GM12875 (cell line): ENCODE measurements around the gene CBX4.

Source experiments
- H3K4me3 ChIP-seq: one replicate; pipeline ENCODE4 v1.5.1; 2011; ENCODE audit warnings: low read depth, low read length, control low read depth
- CTCF ChIP-seq: IDR thresholded peaks from 2 replicates; pipeline ENCODE4 v1.5.1; 2011; ENCODE audit warnings: low read depth, mild to moderate bottlenecking, control low read depth, inconsistent platforms, low read length, moderate library complexity, borderline replicate concordance; ENCODE audit not compliant: insufficient read depth

The CBX4 gene

GRCh38 chr17:79790805-79791734, 48.2 kb downstream of the CBX4 start:
- no peak for TF ChIP-seq CTCF
- no peak overlapping the region for H3K4me3 ChIP-seq

- peak; percentile 85 for TF ChIP-seq CTCF
- H3K4me3 ChIP-seq = no peak overlapping the region
These were observed 49.1 kb downstream of the CBX4 start for GRCh38 chr17:79789943-79790804.

- H3K4me3 ChIP-seq = no peak overlapping the region
- TF ChIP-seq CTCF = no peak
These were observed 50.0 kb downstream of the CBX4 start for GRCh38 chr17:79788989-79789942.

- TF ChIP-seq CTCF = no peak
- no peak overlapping the region for H3K4me3 ChIP-seq
These were observed 50.8 kb downstream of the CBX4 start for GRCh38 chr17:79788455-79788854.

- no peak for TF ChIP-seq CTCF
- H3K4me3 ChIP-seq = no peak overlapping the region
These were observed 52.2 kb downstream of the CBX4 start for GRCh38 chr17:79786930-79787643.
